ENCODE measurements around the gene NDUFA6. TPM values are rescaled to one million over a fixed set of nuclear protein-coding genes. Genes with fewer than 3 reads are reported as not detected.

Gene NDUFA6
- total and polyA plus RNA-seq, 2 of the 13 experiments (the other 11 are each of a cell fraction or from before 2014, with no cell fraction given), result 68.5 to 87.8 TPM

DNA sequence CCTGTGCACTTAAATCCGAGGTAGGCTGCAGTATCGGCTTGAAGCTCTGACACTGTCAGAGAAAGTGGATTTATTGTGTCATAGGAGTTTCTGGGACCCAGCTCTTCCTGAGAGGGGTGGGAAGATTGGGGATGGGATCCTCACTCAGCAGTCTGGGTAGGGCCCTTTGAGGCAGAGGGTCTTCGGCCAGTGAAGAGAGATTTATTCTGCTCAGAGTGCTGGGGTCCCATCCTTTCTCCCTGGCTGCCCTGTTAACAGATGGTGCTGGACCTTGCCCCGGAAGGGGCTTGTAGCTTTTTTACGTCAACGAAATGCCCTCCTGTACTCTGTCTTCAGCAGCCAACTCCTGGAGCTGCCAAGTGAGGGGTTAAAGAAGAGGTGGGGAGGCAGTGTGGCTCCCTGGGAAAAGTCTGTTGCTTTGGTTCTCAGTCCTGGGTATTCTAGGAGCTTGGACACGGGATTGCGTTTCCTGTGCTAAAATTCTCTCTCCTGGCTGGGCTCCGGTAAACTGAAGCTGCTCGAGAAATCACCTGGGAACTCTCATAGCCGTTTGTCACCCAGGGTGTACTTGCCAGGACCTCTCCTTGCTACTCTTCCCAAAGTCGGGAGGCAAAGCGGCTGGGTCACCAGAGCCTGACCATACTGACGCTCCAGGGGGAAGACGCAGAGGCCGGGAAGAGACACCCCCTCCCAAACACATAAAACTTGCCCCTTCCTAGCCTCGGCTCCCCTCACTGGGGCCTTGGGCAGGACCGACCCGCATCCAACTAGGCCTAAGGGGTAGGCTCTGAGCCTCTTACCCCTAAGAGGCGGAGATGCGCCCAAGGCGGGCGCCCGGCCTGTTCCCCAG is 11.9 kb downstream of the NDUFA6 start (continued):
- TF ChIP-seq, protein P1, sequence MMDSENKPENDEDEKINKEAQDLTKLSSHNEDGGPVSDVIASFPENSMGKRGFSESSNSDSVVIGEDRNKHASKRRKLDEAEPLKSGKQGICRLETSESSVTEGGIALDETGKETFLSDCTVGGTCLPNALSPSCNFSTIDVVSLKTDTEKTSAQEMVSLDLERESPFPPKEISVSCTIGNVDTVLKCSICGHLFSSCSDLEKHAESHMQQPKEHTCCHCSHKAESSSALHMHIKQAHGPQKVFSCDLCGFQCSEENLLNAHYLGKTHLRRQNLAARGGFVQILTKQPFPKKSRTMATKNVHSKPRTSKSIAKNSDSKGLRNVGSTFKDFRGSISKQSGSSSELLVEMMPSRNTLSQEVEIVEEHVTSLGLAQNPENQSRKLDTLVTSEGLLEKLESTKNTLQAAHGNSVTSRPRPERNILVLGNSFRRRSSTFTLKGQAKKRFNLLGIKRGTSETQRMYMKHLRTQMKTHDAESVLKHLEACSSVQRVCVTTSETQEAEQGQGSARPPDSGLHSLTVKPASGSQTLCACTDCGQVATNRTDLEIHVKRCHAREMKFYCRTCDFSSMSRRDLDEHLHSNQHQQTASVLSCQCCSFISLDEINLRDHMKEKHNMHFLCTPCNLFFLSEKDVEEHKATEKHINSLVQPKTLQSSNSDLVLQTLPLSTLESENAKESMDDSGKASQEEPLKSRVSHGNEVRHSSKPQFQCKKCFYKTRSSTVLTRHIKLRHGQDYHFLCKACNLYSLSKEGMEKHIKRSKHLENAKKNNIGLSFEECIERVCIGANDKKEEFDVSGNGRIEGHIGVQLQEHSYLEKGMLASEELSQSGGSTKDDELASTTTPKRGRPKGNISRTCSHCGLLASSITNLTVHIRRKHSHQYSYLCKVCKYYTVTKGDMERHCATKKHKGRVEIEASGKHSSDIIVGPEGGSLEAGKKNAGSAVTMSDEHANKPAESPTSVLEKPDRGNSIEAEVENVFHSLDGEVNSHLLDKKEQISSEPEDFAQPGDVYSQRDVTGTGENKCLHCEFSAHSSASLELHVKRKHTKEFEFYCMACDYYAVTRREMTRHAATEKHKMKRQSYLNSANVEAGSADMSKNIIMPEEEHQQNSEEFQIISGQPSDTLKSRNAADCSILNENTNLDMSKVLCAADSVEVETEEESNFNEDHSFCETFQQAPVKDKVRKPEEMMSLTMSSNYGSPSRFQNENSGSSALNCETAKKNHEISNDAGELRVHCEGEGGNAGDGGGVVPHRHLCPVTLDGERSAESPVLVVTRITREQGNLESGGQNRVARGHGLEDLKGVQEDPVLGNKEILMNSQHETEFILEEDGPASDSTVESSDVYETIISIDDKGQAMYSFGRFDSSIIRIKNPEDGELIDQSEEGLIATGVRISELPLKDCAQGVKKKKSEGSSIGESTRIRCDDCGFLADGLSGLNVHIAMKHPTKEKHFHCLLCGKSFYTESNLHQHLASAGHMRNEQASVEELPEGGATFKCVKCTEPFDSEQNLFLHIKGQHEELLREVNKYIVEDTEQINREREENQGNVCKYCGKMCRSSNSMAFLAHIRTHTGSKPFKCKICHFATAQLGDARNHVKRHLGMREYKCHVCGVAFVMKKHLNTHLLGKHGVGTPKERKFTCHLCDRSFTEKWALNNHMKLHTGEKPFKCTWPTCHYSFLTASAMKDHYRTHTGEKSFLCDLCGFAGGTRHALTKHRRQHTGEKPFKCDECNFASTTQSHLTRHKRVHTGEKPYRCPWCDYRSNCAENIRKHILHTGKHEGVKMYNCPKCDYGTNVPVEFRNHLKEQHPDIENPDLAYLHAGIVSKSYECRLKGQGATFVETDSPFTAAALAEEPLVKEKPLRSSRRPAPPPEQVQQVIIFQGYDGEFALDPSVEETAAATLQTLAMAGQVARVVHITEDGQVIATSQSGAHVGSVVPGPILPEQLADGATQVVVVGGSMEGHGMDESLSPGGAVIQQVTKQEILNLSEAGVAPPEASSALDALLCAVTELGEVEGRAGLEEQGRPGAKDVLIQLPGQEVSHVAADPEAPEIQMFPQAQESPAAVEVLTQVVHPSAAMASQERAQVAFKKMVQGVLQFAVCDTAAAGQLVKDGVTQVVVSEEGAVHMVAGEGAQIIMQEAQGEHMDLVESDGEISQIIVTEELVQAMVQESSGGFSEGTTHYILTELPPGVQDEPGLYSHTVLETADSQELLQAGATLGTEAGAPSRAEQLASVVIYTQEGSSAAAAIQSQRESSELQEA (CRISPR knock-in tag; IDR thresholded peaks at IDR 0.05; ENCODE audit: not compliant biosample characterization), result peak; percentile 1
- no peak for TF ChIP-seq RXRB (CRISPR knock-in tag; IDR thresholded peaks at IDR 0.05; ENCODE audit: borderline replicate concordance)
- TF ChIP-seq, protein P2, sequence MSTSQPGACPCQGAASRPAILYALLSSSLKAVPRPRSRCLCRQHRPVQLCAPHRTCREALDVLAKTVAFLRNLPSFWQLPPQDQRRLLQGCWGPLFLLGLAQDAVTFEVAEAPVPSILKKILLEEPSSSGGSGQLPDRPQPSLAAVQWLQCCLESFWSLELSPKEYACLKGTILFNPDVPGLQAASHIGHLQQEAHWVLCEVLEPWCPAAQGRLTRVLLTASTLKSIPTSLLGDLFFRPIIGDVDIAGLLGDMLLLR (CRISPR knock-in tag; IDR thresholded peaks at IDR 0.05), result no peak
- no peak for TF ChIP-seq MAFG (CRISPR knock-in tag; IDR thresholded peaks at IDR 0.05)
- peak; percentile 85; the same call in 1 of the 2 replicates for TF ChIP-seq ZNF652 (CRISPR knock-in tag; IDR thresholded peaks at IDR 0.05; ENCODE audit: borderline replicate concordance, low read depth)
- no peak for TF ChIP-seq PBX3 (CRISPR knock-in tag; IDR thresholded peaks at IDR 0.05; ENCODE audit: borderline replicate concordance)
- TF ChIP-seq, protein P3, sequence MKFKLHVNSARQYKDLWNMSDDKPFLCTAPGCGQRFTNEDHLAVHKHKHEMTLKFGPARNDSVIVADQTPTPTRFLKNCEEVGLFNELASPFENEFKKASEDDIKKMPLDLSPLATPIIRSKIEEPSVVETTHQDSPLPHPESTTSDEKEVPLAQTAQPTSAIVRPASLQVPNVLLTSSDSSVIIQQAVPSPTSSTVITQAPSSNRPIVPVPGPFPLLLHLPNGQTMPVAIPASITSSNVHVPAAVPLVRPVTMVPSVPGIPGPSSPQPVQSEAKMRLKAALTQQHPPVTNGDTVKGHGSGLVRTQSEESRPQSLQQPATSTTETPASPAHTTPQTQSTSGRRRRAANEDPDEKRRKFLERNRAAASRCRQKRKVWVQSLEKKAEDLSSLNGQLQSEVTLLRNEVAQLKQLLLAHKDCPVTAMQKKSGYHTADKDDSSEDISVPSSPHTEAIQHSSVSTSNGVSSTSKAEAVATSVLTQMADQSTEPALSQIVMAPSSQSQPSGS (CRISPR knock-in tag; IDR thresholded peaks at IDR 0.05), result 0 out of 2 replicates have a peak, but pooled peaks have one; percentile 6
- TF ChIP-seq ZNF670 (CRISPR knock-in tag; IDR thresholded peaks at IDR 0.05; ENCODE audit: borderline replicate concordance), result 0 out of 2 replicates have a peak, but pooled peaks have one; percentile 20
- no peak for TF ChIP-seq ZNF816 (CRISPR knock-in tag; IDR thresholded peaks at IDR 0.05; ENCODE audit: borderline replicate concordance)
- TF ChIP-seq SKI (IDR thresholded peaks at IDR 0.05; ENCODE audit: partially characterized antibody), result no peak
- peak; percentile 56; the same call in 1 of the 2 replicates for TF ChIP-seq GABPB1 (CRISPR knock-in tag; IDR thresholded peaks at IDR 0.05)
- TF ChIP-seq ATF7 (IDR thresholded peaks at IDR 0.05), result no peak
- TF ChIP-seq ATF7 (CRISPR knock-in tag; IDR thresholded peaks at IDR 0.05), result no peak

Measured in HepG2 (cell line).